Ectodermal cell (in vitro differentiated cells): ENCODE results near the gene PRKCH.

ENCODE experiments used
- H3K27ac ChIP-seq: 2 replicates; pipeline ENCODE4 v1.7.0; 2013; ENCODE audit warnings: mild to moderate bottlenecking, low read depth, low read length; ENCODE audit not compliant: insufficient read depth, poor library complexity, severe bottlenecking
- H3K27me3 ChIP-seq: 2 replicates; pipeline ENCODE4 v1.7.0; 2013; ENCODE audit warnings: mild to moderate bottlenecking, low read length; ENCODE audit not compliant: insufficient read depth, control insufficient read depth, poor library complexity, severe bottlenecking
- H3K36me3 ChIP-seq: one replicate; pipeline ENCODE4 v1.7.0; 2013; ENCODE audit warnings: low read length; ENCODE audit not compliant: control insufficient read depth, insufficient read depth
- H3K4me1 ChIP-seq: one replicate; pipeline ENCODE4 v1.7.0; 2013; ENCODE audit warnings: low read length; ENCODE audit not compliant: control insufficient read depth, insufficient read depth
- H3K4me3 ChIP-seq: 2 replicates; pipeline ENCODE4 v1.7.0; 2013; ENCODE audit warnings: low read depth, low read length, control low read depth; ENCODE audit not compliant: insufficient read depth
- H3K9me3 ChIP-seq: 2 replicates; pipeline ENCODE4 v1.7.0; 2013; ENCODE audit warnings: mild to moderate bottlenecking, low read length, moderate library complexity; ENCODE audit not compliant: control insufficient read depth
- WGBS, 2 experiments: methylation state at CpG; one replicate each; pipeline ENCODE4 v1.1.7; 2013; ENCODE audit warnings: missing lambda C conversion rate in 2 of 2; 5-methylcytosine and 5-hydroxymethylcytosine counted together

The PRKCH gene

GRCh38 chr14:61466905-61467280, 145.5 kb downstream of the PRKCH start:
- Histone ChIP-seq H3K4me3 (no peak overlapping the region), H3K4me1 (peaks cover 24% of the 10 kb centered on the region), H3K27me3 (peaks cover 3% of the 10 kb centered on the region), H3K27ac (no peak overlapping the region), H3K36me3 (no peaks in the 10 kb centered on the region), H3K9me3 (no peaks in the 10 kb centered on the region)
- 85 to 88% methylated on average over 3 of the region's 3 CpGs for WGBS, 2 experiments

DNA sequence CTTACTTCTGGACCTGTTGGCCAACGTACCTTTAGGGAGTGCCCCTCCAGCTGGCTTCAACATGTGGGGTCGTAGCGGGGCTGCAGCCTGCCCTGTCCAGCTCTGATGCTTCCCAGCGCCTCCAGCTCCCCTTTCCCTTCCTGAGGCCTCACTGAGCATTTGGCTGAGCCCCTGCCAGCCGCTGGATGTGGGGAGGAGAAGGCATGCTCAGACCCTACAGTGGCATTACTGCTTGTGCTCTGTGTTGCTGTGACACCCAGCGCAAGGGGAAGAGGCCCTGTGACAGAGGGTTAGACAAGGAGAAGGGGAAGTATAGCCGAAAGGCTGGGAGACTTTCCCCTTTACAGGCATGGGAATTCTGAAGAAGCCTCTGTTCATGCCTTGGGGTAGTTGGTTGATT, 145.9 kb downstream of the PRKCH start:
- peaks cover 24% of the 10 kb centered on the region for H3K4me1 ChIP-seq
- H3K4me3 ChIP-seq, result no peak overlapping the region
- peaks cover 3% of the 10 kb centered on the region for H3K27me3 ChIP-seq
- H3K36me3 ChIP-seq, result no peaks in the 10 kb centered on the region
- 86 to 88% methylated on average over 7 of the region's 7 CpGs for WGBS, 2 experiments
- no peak overlapping the region for H3K27ac ChIP-seq
- H3K9me3 ChIP-seq, result no peaks in the 10 kb centered on the region

GRCh38 chr14:61468063-61468825, 146.9 kb downstream of the PRKCH start:
- Histone ChIP-seq H3K9me3 (no peaks in the 10 kb centered on the region), H3K36me3 (no peaks in the 10 kb centered on the region), H3K27me3 (peaks cover 3% of the 10 kb centered on the region), H3K27ac (no peak overlapping the region), H3K4me1 (peaks cover 24% of the 10 kb centered on the region), H3K4me3 (no peak overlapping the region)
- 94 to 97% methylated on average over 6 to 7 of the region's 7 CpGs for WGBS, 2 experiments

- H3K36me3 ChIP-seq, result no peaks in the 10 kb centered on the region
- H3K4me1 ChIP-seq, result peaks cover 24% of the 10 kb centered on the region
- H3K27me3 ChIP-seq, result peaks cover 3% of the 10 kb centered on the region
- 65 to 68% methylated on average over 6 of the region's 6 CpGs for WGBS, 2 experiments
- no peaks in the 10 kb centered on the region for H3K9me3 ChIP-seq
- no peak overlapping the region for H3K27ac ChIP-seq
- no peak overlapping the region for H3K4me3 ChIP-seq
Observed at GRCh38 chr14:61469781-61470180, 148.4 kb downstream of the PRKCH start.

GRCh38 chr14:61470261-61470960, 149.0 kb downstream of the PRKCH start:
- Histone ChIP-seq H3K36me3 (no peaks in the 10 kb centered on the region), H3K4me1 (peaks cover 24% of the 10 kb centered on the region), H3K4me3 (no peak overlapping the region), H3K9me3 (no peaks in the 10 kb centered on the region), H3K27ac (no peak overlapping the region), H3K27me3 (peaks cover 3% of the 10 kb centered on the region)
- whole genome bisulfite sequencing, 2 experiments, result 18 to 19% methylated on average over 12 of the region's 13 CpGs

- Histone ChIP-seq H3K36me3 (no peaks in the 10 kb centered on the region), H3K27ac (no peak overlapping the region), H3K27me3 (peaks cover 3% of the 10 kb centered on the region), H3K4me1 (peaks cover 21% of the 10 kb centered on the region), H3K4me3 (no peak overlapping the region), H3K9me3 (no peaks in the 10 kb centered on the region)
- WGBS, 2 experiments, result 59 to 65% methylated on average over 3 of the region's 3 CpGs
Observed at GRCh38 chr14:61470961-61471293, 149.5 kb downstream of the PRKCH start.

- no peak overlapping the region for H3K4me3 ChIP-seq
- no peaks in the 10 kb centered on the region for H3K9me3 ChIP-seq
- 89 to 91% methylated on average over 7 of the region's 7 CpGs for WGBS, 2 experiments
- no peak overlapping the region for H3K27ac ChIP-seq
- H3K4me1 ChIP-seq, result peaks cover 16% of the 10 kb centered on the region
- no peaks in the 10 kb centered on the region for H3K36me3 ChIP-seq
- peaks cover 3% of the 10 kb centered on the region for H3K27me3 ChIP-seq
Observed at GRCh38 chr14:61471297-61472005, 150.1 kb downstream of the PRKCH start.

GRCh38 chr14:61472011-61472672, 150.8 kb downstream of the PRKCH start:
- WGBS, 2 experiments, result 65 to 70% methylated on average over 8 of the region's 8 CpGs
- no peak overlapping the region for H3K27ac ChIP-seq
- no peak overlapping the region for H3K4me3 ChIP-seq

DNA sequence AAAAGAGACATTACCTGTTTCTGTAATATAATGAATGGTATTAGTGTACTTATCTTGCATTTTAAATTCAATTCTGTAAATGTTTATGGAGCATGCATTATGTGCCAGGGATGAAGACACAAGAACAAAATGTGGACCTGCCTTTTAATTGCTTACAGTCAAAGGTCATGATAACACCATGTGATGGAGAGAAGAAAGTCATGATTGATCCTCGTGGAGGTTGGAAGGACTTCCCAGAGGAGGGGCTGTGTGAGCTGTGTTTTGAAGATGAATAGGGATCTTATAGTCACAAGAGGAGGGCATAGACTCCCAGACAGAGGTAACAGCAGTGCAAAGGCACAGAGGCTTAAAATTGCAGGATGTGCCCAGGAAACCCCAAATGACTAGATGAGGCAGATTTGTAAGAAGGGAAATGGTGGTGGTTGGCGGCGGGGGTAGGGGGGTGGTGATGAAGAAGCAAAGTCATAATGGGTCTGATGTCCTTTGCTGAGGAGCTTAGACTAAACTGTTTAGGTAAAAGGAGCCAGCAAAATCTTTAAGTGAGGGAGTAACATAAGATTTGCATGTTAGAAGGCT, 151.5 kb downstream of the PRKCH start:
- Histone ChIP-seq H3K4me3 (no peak overlapping the region), H3K9me3 (no peaks in the 10 kb centered on the region), H3K27ac (no peak overlapping the region), H3K4me1 (peaks cover 8% of the 10 kb centered on the region), H3K36me3 (no peaks in the 10 kb centered on the region), H3K27me3 (peaks cover 3% of the 10 kb centered on the region)
- WGBS, 2 experiments, result 89 to 92% methylated on average over 3 of the region's 3 CpGs

More at GRCh38 chr14:61472011-61472672, 150.8 kb downstream of the PRKCH start:
- H3K9me3 ChIP-seq, result no peaks in the 10 kb centered on the region
- no peaks in the 10 kb centered on the region for H3K36me3 ChIP-seq
- H3K27me3 ChIP-seq, result peaks cover 3% of the 10 kb centered on the region
- peaks cover 9% of the 10 kb centered on the region for H3K4me1 ChIP-seq
